Stomach (tissue), 9 donors: ENCODE results near the gene NEUROD6. TPM values are rescaled to one million over a fixed set of nuclear protein-coding genes. Genes with fewer than 3 reads are reported as not detected.

ENCODE experiments used
- DNase-seq, 2 donors: peaks; one replicate each; pipeline versions ENCODE4 v3.0.0 to v3.0.0-alpha.2; 2013 to 2019
- H3K27ac ChIP-seq, 5 donors: fragments of 200-600 bp in 4 of 5; sonication (generic) in 4 of 5; one replicate each; pipeline ENCODE4 v1.5.1; 2013 to 2019; ENCODE audit warnings: mild to moderate bottlenecking in 1 of 5, moderate library complexity in 1 of 5
- H3K27me3 ChIP-seq, 3 donors: fragments of 200-600 bp; sonication (generic); one replicate each; pipeline ENCODE4 v1.5.1; 2017 to 2019; ENCODE audit warnings: mixed run types in 1 of 3
- H3K36me3 ChIP-seq, 4 donors: fragments of 200-600 bp; sonication (generic); 1 replicate in 3 of 4; 2 replicates in 1 of 4; pipeline ENCODE4 v1.5.1; 2016 to 2019
- H3K4me1 ChIP-seq, 4 donors: fragments of 200-600 bp; sonication (generic); one replicate each; pipeline ENCODE4 v1.5.1; 2016 to 2019
- H3K4me3 ChIP-seq, 4 donors: fragments of 200-600 bp; sonication (generic) in 3 of 4; one replicate each; pipeline ENCODE4 v1.5.1; 2016 to 2019; ENCODE audit warnings: mild to moderate bottlenecking in 1 of 4
- H3K9me3 ChIP-seq, 4 donors: fragments of 200-600 bp; sonication (generic); one replicate each; pipeline ENCODE4 v1.5.1; 2016 to 2019
- EP300 ChIP-seq: sonication (generic); formaldehyde crosslinking; IDR thresholded peaks from one replicate; pipeline ENCODE4 v1.6.1; 2017; ENCODE audit warnings: antibody characterized with exemption
- POLR2A ChIP-seq, 4 donors: fragments of 450-650 bp; IDR thresholded peaks; one replicate each; pipeline ENCODE4 v1.6.1; 2016; ENCODE audit warnings: antibody characterized with exemption in 4 of 4, control low read depth in 2 of 4, mild to moderate bottlenecking in 1 of 4, moderate library complexity in 1 of 4
- POLR2AphosphoS5 ChIP-seq, 3 donors: sonication (generic); formaldehyde crosslinking; IDR thresholded peaks; one replicate each; pipeline ENCODE4 v1.6.1; 2016; ENCODE audit warnings: antibody characterized with exemption in 3 of 3
- WGBS, 5 donors: extraction: QIAGEN DNeasy Blood & Tissue Kit in 3 of 5; methylation state at CpG; one replicate each; pipeline versions ENCODE4 v1.1.5 to v1.1.7; 2013 to 2018; 5-methylcytosine and 5-hydroxymethylcytosine counted together
- intact Hi-C: fragments of 100-400 bp; cut with DNase I; formaldehyde crosslinking; loops from one replicate; pipeline ENCODE4 v1.15.1; 2023; ENCODE audit warnings: low total_unique reads
- polyA plus RNA-seq, 3 donors: library from polyadenylated mRNA; stranded (reverse); fragments of 200-250 nt; gene quantifications; one replicate each; pipeline ENCODE4 v1.2.3, GENCODE V29; 2013
- total RNA-seq, 5 donors: library from RNA; depleted of rRNA; stranded (reverse); fragments of >200 nt; gene quantifications; one replicate each; pipeline versions ENCODE4 v1.1.0 to v1.2.3, GENCODE V29; 2014 to 2016
- TF ChIP-seq, protein P1 (sequence below), 7 experiments: fragments of 450-650 bp in 4 of 7; fragments of 200-600 bp in 3 of 7; sonication (generic) in 3 of 7; IDR thresholded peaks; one replicate each; pipeline ENCODE4 v1.5.1; 2016 to 2019; ENCODE audit warnings: antibody characterized with exemption in 7 of 7, control low read depth in 2 of 7, mild to moderate bottlenecking in 1 of 7
- donor health status: healthy with polysubstance abuse.
- donor health status: Bipolar disorder and iron deficiency.
- donor health status: healthy.

The NEUROD6 gene
- total and polyA plus RNA-seq, 8 donors = not detected

DNA sequence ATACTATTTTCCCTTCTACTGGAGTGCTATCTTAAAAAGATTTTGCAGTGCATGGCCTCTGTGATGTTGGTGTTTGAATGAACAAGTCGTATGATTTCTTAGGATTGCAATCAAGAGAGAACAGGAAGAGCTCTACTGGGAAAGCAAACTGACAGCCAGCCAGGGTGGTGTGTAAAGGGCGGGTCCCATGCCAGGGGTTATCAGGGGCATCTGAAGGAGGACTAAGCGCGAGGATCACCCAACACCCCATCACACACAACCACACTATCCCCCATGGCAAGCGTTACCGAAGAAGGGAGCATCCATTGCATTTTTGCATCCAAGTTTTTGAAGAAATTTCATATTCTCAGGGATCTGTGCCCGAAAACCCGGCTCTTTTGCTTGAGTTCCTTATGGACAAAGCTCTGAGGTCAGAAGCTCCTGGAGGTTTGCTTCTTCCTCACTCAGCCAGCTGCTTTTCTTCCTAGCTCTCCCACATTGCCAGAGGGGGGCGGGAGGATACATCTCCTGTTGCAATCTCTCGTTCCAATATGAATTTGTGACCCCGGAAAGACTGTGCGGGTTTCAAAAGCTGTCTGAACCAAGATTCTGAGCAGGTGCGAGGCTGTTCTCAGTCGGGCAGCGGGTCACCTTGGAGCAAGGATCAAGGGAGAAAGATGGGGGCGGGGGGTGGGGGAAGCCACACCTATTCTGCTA lies 5.2 kb downstream of the NEUROD6 start:
- H3K36me3 ChIP-seq = no peaks in the 10 kb centered on the region
- no peak for TF ChIP-seq POLR2A (IDR thresholded peaks at IDR 0.05)
- TF ChIP-seq, protein P1, sequence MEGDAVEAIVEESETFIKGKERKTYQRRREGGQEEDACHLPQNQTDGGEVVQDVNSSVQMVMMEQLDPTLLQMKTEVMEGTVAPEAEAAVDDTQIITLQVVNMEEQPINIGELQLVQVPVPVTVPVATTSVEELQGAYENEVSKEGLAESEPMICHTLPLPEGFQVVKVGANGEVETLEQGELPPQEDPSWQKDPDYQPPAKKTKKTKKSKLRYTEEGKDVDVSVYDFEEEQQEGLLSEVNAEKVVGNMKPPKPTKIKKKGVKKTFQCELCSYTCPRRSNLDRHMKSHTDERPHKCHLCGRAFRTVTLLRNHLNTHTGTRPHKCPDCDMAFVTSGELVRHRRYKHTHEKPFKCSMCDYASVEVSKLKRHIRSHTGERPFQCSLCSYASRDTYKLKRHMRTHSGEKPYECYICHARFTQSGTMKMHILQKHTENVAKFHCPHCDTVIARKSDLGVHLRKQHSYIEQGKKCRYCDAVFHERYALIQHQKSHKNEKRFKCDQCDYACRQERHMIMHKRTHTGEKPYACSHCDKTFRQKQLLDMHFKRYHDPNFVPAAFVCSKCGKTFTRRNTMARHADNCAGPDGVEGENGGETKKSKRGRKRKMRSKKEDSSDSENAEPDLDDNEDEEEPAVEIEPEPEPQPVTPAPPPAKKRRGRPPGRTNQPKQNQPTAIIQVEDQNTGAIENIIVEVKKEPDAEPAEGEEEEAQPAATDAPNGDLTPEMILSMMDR (IDR thresholded peaks at IDR 0.05) = no peak
- TF ChIP-seq EP300 = no peak
- no peak for TF ChIP-seq POLR2AphosphoS5 (IDR thresholded peaks at IDR 0.05)
- H3K4me3 ChIP-seq = peak overlapping the region in 2 of 4 donors; percentile 29 to 31
- peak overlapping the region in 1 of 5 donors; percentile 7 for H3K27ac ChIP-seq
- H3K27me3 ChIP-seq = peaks cover 0 to 33% (median 13%) of the 10 kb centered on the region in 3 donors
- peaks cover 0 to 24% (median 13%) of the 10 kb centered on the region in 4 donors for H3K4me1 ChIP-seq
- intact Hi-C loops = no loop called here
- peak in 1 of 2 donors; percentile 59 for DNase-seq
- H3K9me3 ChIP-seq = no peaks in the 10 kb centered on the region
- 39 to 58% (median 47%) methylated on average over 16 of the region's 16 CpGs for WGBS, 5 donors

DNA sequence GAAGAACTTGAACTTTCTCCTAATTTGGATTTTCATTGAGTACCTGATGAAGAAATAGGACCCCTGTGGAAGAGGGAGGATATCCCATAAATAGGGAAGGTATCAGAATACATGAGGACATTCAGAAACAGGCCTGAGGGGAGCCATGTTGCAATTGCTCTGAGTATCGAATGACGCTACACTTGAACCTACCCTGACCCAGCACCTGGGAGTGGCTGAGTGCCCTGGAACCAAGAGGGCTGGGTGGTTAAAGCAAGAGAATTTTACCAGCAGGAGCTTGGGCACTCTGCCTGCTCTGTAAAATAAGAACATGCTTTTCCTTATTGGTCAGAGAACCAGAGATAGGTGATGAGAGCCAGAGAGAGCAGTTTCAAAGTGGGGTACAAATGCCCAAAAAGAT lies 7.2 kb downstream of the NEUROD6 start:
- Histone ChIP-seq H3K27ac (no peak overlapping the region), H3K4me1 (peaks cover 0 to 24% (median 13%) of the 10 kb centered on the region in 4 donors), H3K36me3 (no peaks in the 10 kb centered on the region), H3K27me3 (peaks cover 0 to 25% (median 13%) of the 10 kb centered on the region in 3 donors), H3K9me3 (no peaks in the 10 kb centered on the region), H3K4me3 (no peak overlapping the region)
- 80 to 92% (median 87%) methylated on average over 2 of the region's 2 CpGs for whole genome bisulfite sequencing, 5 donors
- TF ChIP-seq EP300 (no peak), POLR2A (IDR thresholded peaks at IDR 0.05) (no peak), POLR2AphosphoS5 (IDR thresholded peaks at IDR 0.05) (no peak)
- TF ChIP-seq, protein P1 (IDR thresholded peaks at IDR 0.05) = no peak
- DNase-seq = no peak
- intact Hi-C loops = no loop called here

DNA sequence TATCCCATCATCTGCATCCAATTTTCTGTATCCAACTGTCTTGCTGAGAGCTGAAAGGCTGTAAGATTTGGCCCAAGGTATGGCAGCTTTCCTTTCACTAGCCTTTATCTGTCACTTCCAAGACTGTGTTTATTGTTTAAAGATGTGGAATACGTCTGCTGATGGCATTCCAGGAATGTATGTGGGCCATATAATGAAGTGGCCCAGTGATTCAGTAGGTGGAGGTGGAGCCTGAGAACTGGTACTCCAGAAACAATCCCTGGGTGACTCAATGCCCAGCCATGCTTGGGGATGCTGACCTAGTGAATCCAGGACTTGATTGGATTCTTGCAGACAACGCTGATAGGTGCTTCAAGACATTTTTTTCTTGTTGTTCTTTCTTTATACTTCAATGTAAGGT lies 13.5 kb downstream of the NEUROD6 start:
- no peak for DNase-seq
- 44 to 54% (median 50%) methylated on average over 2 of the region's 2 CpGs for WGBS, 5 donors

DNA sequence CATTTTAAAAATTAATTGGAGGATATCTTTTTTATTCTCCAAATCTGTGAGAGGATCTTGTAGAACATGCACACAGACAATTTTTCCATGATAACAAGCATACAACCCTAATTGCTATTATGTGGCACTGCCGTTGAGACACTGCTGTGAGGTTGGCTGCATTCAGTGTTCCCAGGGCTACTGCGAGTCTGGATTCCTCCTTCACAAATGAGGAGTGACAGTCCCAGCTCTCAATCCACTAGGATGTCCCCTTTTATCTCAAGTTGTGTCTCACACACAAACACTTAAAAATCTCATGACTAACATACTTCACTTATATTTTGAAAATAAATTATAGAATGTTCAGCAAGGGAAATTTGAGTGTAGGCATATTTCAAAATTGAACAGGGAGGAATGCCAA lies 14.1 kb downstream of the NEUROD6 start:
- no peaks in the 10 kb centered on the region for H3K36me3 ChIP-seq
- no peaks in the 10 kb centered on the region for H3K4me1 ChIP-seq
- peaks cover 0 to 3% (median 0%) of the 10 kb centered on the region in 4 donors for H3K9me3 ChIP-seq
- H3K4me3 ChIP-seq = no peak overlapping the region
- WGBS, 5 donors = 65 to 91% (median 83%) methylated on average over 2 of the region's 2 CpGs
- intact Hi-C loops = no loop called here
- no peak overlapping the region for H3K27ac ChIP-seq
- no peaks in the 10 kb centered on the region for H3K27me3 ChIP-seq
- TF ChIP-seq POLR2AphosphoS5 (IDR thresholded peaks at IDR 0.05) = no peak
- TF ChIP-seq, protein P1 (IDR thresholded peaks at IDR 0.05) = no peak
- TF ChIP-seq POLR2A (IDR thresholded peaks at IDR 0.05) = no peak
- no peak for TF ChIP-seq EP300
- DNase-seq = no peak

More for the DNA sequence above, 13.5 kb downstream of the NEUROD6 start:
- no peak overlapping the region for H3K27ac ChIP-seq
- no peaks in the 10 kb centered on the region for H3K27me3 ChIP-seq
- intact Hi-C loops = no loop called here
- no peaks in the 10 kb centered on the region for H3K4me1 ChIP-seq
- H3K9me3 ChIP-seq = peaks cover 0 to 3% (median 0%) of the 10 kb centered on the region in 4 donors
- TF ChIP-seq, protein P1 (IDR thresholded peaks at IDR 0.05) = no peak
- TF ChIP-seq EP300 (no peak), POLR2AphosphoS5 (IDR thresholded peaks at IDR 0.05) (no peak), POLR2A (IDR thresholded peaks at IDR 0.05) (no peak)
- no peak overlapping the region for H3K4me3 ChIP-seq
- no peaks in the 10 kb centered on the region for H3K36me3 ChIP-seq
